Fibroblast of skin of left biceps (primary cell): ENCODE data around the gene WDR53.
"Not testable (repeated sequence)": the region's sequence is repeated elsewhere in the genome, so short reads cannot be mapped to it uniquely, and the experiment has no call there.

Experiments used
- DNase-seq, 2 experiments: peaks; one replicate each; pipeline ENCODE4 v3.0.0-alpha.2; 2013; ENCODE audit warnings: low read depth in 2 of 2

WDR53 gene

DNA sequence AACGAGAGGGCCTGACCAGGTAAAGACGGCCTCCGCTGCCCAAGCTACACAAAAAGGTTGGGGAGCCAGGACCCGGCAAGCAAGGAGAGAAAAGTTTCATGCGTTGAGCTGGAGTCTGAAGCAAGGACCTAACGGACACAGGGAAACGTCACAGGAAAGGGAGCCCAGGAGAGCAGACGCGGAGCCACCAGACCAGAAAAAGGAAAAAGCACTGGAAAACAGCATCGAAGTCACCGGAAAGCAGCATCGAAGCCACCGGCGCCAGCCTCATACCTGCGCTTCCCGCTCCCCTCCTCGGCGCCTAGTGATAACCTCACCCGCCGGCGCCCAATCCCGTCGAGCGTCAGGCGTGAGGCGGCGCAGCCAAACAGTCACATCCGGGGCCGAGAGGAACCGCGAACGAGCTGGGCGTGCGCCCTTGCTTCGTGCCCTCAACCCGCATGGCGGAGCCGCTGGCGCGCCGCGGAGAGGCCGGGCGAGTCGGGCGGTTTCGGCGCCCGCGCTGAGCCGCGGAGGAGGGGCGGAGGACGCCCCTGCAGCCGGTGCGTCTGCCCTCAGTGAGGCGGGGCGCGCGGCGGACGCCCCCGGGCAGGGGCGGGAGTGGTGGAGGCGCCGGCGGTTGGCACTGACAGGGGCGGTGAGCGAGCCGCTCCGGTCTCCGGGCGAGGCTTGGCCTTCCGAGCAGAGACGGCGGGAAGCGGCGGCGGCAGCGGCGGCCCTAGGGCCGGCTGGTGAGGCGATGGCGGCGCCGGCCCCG, at the start of gene WDR53, which contains the start of gene FBXO45:
WDR53 (minus strand) TSS at position 309 of the 757 bp plus-strand sequence. CDS start 7,079 bp downstream, outside the sequence.
FBXO45 (plus strand) TSS at position 415 of the 757 bp plus-strand sequence; CDS start at position 740, 325 bp downstream.
- peak; percentile 73 to 79 for DNase-seq

DNA sequence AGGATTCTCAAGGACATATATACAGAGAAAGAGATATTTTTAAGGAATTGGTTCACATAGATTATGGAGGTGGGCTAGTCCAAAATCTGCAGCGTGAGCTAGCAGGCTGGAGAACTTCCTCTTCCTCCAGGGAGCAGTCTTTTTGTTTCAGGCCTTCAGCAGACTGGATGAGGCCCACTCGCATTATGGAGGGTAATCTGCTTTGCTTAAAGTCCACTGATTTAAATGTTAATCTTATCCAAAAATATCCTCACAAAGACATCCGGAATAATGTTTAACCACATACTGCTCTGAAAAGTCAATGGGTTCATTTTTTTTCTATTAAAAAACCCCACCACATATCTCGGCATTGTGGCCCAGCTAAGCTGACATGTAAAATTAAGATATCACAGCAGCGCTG, 48.9 kb upstream of the WDR53 start:
- no peak for DNase-seq

DNA sequence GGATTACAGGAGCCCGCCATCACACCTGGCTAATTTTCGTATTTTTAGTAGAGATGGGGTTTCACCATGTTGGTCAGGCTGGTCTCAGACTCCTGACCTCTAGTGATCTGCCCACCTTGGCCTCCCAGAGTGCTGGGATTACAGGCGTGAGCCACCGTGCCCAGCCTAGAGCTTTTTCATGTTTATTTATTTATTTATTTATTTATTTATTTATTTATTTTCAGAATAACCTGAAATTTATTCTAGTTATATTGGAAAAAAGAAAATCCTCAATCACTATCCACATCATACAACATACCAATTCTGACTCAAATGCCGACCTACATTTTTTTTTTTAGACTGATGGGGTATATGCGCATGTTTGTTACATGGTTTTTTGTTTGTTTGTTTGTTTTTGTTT, 46.9 kb upstream of the WDR53 start:
- DNase-seq, result not testable (repeated sequence)

DNA sequence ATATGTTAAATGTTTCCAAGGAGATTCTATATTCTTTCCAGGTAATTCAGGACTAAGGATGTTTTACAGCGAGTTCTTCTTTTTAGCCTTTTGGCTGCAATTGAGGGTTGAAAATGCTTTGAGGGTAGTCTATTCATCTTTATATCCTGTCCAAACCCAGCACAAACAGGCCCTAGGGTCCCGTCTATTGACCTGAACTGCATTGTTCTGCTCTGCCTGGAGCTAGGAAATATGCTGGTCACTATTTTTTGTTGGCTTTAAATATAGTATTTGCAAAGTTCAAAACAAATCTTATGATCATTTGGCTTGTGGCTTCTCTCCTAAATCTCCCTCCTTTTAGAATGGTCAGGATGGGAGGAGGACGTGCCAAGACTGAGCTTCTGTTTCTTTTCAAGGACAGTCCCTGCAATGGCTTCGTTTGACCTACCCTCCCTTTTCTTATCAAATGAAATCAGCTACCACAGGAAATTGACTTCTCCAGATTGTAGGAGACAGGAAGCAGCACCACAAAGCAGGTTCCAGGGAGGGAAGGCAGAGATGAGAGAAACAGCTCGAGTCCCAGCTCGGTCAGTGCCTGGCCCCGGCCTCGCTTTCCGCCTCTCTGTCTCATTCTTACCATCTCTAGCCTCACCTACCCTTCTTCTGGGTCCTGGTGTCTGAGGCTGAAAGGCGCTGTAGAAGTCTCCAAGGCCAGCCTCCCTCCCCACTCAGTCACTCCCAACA, 43.6 kb upstream of the WDR53 start:
- no peak for DNase-seq

DNA sequence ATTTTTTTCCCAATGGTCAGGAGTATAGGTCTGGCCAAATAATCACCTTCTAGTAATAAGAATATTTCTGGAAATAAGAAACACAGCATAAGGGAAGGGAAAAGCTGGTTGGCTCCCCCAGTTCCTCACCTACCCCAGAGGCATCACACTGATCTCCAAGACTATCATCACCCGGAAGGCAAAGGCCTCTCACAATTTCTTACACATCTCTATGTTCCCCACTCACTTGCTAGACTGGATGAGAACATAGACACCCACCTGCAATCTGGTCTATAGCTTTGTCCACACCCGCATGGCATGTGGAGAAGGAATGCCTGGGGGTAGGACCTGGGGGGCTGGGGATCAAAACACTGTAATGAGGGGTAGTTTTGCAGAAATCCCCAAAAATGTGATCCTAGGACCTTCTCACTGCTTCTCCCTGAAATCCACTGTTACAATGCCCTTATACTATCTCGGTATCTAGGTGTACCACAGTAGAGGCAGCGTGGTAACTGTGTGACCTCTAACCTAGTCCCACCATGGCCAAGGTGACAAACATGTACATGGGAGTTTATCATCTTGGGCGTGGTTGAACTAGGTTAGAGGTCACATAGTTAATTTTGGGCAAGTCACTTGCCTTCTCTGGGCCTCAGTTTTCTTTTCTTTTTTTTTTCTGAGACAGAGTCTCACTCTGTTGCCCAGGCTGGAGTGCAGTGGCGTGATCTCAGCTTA, 41.6 kb upstream of the WDR53 start:
- no peak for DNase-seq

DNA sequence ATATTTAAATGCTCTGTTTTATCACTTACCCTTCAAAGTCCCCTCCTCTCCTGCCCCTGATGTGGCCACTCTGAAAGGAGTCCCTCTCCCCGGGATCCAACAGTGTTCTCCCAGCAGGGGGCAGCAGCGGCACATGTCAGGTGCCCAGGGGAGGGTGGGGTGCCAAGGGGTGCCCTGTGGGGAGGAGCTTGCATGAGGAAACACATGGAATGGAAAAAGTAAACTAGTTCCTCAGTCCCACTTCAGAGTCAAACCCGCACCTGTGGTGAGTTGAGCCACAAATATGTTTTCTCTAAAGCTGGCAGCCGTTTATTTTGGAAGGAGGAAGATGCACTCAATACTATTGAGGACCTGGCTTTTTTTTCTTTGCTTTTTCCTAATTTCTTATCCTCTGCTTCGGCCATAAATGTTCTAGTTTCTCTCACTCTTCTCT, 41.0 kb upstream of the WDR53 start:
- DNase-seq, result peak; percentile 29 to 35

DNA sequence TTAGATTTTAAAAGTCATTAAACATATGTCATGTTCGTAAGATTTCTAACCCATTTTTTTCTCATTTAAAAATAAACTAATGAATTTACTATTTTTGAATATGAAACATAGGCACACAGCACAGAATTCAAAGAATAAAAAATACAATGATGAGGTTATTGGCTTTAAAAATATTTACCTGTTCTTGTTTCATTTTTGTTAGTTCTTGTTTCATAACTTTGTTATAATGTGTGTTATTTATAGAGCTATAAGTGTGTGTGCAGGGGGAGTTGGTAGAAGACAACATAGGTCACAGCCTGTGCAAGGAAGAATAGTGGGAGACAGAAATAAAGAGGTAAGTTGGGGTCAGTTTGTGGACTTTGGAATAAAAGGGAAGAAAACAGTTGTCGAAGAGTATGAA, 40.3 kb upstream of the WDR53 start:
- DNase-seq, result no peak

DNA sequence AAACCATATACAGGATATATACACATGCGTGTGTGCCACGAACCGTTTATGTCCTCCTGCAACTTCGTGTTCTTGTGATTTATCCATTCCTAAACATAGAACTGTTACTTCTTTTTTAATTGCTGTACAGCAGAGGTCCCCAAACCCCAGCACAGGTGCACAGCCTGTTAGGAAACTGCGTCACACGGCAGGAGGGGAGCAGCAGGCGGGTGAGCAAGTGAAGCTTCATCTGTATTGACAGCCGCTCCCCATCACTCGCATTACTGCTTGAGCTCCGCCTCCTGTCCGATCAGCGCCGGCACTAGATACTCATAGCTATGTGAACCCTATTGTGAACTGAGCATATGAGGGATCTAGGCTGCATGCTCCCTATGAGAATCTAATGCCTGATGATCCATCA, 36.2 kb upstream of the WDR53 start:
- no peak for DNase-seq

DNA sequence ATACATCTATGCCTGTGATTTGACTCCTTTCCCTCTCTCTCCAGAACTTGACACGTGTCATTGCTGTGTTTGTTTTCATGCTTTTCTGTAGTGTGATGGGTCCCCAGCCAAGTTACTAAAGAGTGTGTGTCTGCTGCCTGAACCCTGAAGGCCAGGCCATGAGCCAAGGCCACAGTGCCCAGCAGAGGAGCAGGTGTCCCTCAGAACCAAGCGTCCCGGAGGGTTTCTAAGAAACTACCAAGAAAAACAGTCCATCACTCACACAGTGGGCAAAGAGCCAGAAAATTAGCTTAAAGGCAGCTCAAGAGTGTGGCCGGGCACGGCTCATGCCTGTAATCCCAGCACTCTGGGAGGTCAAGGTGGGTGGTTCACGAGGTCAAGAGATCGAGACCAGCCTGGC, 35.3 kb upstream of the WDR53 start:
- no peak for DNase-seq

DNA sequence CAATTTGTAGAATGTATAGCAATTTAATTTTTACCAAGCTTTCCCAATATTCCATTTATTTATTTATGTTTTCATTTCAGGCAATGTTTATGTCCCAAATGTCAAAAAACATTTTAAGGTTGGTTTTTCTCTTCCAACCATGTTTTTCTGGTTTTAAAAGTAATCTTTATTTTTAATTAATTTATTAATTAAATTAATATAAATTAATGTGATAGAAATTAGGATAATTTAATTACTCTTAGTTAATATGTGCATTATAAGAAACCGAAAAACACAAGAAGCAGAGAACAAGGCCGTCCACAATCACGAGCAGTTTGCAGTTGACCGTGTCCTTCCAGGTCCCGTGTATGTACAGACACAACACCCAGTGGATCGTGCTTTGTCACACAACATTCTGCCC, 34.3 kb upstream of the WDR53 start:
- no peak for DNase-seq

DNA sequence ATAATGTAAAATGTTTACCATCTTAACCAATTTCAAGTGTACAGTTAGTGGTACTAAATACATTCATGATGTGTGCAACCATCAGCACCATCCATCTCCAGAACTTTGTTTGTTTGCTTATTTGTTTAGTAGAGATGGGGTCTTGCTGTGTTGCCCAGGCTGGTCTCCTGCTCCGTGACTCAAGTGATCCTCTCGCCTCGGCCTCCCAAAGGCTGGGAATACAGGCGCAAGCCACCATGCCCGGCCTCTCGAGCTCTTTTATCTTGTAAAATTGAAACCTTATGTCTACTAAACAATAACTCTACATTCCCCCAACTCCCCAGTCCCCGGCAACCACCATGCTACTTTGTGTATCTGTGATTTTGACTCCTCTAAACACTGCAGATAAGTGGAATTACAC, 32.0 kb upstream of the WDR53 start:
- no peak for DNase-seq

DNA sequence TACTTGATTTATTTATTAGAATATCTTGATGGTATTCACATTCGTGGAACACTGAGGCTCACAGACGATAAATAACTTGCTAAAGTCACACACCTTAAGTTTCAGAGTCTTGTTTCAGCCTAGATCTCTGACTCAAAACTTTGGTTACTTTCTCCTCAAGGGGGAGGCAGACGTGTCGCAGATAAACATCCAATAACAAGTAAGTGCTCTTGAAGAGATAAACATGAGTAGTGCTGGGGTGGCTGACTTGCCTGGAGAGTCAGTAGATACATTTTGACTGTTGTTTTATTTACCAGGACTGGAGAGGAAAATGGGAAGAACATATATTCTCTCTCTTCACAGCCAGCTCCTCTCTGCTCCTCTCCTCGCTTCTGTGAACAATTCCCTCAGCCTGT, 31.4 kb upstream of the WDR53 start:
- DNase-seq, result no peak

DNA sequence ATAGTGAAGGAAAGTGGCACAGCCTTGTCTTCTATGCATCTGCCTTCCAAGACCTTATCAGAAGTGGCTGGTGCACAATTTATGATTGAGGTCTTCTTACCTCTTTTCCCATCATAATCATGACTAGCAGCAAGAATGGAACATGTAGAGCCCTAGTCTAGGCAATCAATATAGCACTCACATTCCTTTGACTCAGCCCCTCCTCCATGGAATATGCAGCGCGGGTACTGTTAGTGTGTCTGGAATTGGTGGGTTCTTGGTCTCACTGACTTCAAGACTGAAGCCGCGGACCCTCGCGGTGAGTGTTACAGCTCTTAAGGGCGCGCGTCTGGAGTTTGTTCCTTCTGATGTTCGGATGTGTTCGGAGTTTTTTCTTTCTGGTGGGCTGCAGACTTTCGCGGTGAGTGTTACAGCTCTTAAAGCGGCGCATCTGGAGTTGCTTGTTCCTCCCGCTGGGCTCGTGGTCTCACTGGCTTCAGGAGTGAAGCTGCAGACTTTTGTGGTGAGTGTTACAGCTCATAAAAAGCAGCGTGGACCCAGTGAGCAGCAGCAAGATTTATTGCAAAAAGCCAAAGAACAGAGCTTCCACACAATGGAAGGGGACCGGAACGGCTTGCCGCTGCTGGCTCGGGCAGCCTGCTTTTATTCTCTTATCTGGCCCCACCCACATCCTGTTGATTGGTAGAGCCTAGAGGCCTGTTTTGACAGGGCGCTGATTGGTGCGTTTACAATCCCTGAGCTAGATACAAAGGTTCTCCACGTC, 29.8 kb upstream of the WDR53 start:
- not testable (repeated sequence) for DNase-seq

DNA sequence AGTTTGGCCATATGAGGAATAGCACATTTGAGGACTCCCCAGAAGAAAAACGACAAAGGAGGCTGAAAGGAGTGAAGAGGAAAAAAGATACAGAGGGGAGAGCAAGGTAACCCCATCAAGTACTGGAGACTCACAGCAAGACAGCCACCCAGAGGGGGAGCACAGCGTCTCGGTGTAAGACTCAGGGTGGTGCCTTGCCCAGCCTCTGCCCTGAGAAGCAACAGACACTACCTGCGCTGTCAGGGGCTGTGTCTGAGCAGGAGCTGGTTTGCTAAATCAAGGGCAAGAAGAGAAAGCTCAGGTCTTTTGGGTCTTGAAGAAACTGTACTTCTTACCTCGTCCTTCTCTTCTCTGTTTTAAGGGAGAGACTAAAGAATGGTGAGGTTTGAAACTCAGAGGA, 28.0 kb upstream of the WDR53 start:
- DNase-seq, result no peak

DNA sequence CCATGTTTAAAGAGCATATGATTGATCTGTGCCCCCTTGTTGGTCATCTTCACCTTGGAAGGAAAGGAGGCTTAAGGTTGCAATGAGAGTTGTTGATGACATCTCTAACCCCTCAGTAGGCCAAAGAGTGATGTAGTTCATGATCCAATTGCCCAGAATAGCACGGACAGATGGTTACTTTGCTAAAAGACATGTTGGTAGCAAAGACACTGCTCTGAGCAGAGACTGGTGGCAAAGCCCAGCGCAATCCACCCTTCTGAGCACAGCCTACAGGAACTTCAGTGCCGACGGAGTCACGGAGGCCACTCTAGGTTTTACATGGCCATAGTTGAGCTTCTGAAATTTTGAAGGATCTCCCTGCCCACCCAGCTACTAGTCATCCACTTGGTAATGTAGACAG, 21.9 kb upstream of the WDR53 start:
- no peak for DNase-seq

DNA sequence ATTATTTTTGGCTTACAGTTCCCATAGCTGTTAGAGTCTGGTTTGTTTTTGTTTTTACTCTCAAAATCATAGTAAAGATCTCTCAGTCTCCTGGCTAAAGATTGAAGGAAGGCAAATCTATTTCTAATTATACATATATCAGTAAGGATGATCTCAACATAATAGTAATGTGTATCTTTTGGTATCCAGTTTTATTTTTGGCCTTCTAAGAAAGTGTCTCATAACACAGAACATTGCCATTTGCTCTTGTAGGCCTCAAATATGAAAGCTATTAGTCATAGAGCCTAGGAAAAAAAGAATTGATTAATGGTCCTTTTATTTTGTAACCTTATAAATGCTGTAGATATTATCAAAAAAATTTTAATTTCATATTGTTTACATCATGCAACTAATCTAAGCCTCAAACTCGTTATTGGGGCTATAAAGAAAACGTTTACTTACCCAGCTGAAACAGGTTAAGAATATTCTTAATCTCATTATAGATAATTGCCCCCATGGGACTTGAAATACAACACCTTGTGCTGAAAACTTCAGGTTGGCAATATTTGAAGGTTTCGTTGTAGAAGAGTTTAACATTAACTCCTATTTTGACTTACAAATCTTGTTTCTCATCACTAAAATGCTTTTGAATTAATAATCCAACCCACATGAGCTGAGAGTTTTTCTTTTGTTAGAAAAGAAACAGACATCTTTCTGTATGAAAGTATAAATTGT, 16.8 kb upstream of the WDR53 start:
- DNase-seq, result no peak

DNA sequence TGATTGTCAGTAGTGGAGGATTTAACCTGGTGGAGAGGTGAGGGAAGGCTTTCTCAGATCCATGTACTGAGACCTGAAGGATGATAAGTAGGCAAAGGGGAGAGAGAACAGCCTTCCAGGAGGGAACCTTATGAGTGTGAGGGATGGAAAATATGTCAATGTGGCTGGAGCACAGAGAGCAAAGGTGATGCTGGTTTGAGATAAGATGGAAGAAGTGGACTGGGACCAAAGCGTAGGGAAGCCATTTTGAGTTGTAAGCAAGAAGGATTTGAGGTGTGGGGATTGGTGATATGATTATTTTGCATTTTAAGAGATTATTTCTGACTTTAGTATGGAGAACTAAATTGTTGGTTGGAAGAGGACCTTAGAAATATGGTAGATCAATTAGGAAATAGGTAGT, 4.0 kb upstream of the WDR53 start:
- no peak for DNase-seq

DNA sequence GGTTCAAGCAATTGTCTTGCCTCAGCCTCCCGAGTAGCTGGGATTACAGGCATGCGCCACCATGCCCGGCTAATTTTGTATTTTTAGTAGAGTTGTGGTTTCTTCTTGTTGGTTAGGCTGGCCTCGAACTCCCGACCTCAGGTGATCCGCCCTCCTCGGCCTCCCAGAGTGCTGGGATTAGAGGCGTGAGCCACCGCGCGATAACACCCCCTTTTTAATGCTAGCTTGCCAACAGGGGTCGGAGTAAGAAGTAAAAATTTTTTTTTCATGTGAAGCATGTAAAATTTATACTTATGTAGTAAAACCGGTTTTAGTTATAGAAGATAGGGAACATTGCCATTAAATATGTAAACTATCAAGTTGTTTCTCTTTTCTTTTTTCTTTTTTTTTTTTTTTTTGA, 2.0 kb upstream of the WDR53 start:
- not testable (repeated sequence) for DNase-seq

DNA sequence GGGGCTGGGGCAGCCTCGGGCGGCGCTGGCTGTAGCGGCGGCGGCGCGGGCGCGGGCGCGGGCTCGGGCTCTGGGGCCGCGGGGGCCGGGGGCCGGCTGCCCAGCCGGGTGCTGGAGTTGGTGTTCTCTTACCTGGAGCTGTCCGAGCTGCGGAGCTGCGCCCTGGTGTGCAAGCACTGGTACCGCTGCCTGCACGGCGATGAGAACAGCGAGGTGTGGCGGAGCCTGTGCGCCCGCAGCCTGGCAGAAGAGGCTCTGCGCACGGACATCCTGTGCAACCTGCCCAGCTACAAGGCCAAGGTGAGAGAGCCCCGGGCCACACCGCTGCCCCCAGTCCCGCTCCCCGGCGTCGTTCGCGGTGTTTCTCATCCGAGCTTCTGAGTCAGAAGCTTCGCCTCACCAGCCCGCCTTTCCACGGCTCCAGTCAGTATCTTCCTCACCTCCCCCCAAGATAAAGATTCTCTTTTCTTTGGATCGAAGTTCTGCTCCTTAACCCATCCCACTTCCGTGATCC, 706 bp upstream of the WDR53 start:
- DNase-seq, result no peak

DNA sequence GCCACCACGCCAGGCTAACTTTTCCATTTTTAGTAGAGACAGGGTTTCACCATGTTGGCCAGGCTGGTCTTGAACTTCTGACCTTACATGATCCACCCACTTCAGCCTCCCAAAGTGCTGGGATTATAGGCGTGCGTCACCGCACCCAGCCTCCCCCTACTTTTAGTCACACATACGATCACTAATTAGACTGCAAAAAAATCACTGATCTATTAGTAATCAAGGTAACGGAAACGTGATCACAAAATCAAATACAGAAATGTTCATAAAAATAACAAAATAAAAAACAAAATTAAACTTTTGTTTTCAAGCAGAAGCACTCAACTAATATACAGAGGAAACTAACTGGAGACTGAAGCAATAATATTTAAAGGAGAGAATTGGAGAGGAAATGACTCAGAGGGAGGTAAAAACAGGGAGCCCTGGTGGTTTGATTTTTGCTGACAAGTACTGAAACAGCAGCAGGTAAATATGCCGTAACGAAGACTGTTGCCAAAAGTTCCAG, 4.6 kb downstream of the WDR53 start:
- DNase-seq, result no peak

DNA sequence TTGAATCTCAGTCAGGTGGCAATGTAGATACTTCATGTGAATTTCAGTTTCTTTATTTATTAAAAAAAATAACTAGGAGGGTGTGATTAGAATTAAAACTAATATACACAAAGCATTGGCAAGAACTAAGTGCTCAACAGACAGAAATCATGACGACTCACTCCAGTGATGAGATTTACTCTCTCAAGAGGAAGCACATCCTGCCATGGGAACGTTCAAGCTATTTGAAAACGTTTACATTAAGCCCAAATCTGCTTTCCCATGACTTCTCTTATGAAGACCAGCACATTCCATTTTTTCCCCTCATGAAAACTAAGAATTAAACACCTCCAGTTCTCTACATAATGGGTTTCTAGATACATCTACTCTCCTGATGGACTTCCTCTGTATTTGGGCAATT, 8.5 kb downstream of the WDR53 start:
- DNase-seq, result no peak
